ENCODE data around the gene TUSC7.

TUSC7 gene

DNA sequence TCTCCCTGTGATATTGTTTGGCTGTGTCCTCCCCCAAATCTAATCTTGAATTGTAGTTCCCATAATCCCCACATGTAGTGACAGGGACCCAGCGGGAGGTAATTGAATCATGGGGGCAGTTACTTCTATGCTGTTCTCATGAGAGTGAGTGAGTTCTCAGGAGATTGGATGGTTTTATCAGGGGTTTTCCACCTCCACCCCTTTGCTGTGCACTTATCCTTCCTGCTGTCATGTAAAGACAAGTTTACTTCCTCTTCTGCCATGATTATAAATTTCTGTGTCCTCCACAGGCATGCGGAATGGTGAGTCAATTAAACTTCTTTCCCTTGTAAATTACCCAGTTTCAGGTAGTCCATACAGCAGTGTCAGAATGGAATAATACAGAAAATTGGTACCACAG is 24.7 kb downstream of the TUSC7 start:
- no peak for TF ChIP-seq GATA3 (IDR thresholded peaks at IDR 0.05; ENCODE audit: low read depth, low read length)
- no peak for TF ChIP-seq GATA2 (IDR thresholded peaks at IDR 0.05; ENCODE audit: low read depth, low read length)

DNA sequence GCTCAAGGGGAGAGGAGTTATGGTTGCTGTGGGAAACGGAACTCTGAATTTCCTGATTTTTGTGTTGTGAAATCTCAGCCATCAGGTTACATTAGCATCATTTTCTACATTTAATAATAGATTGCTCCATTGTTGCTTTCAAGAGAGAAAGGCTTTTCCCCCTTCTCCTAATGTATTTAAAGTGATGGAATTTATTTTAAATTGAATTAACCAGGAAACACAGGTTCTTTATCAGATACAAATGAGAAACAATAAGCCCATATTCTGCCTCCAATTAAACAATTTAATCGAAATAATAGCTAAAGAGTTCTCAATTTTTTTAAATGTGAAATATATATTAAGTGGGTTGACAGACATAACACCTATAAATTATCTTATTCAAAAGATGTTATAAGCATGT is 30.1 kb downstream of the TUSC7 start:
- no peak; the same call in 1 of the 2 replicates for TF ChIP-seq GATA3 (IDR thresholded peaks at IDR 0.05; ENCODE audit: low read depth, low read length)
- no peak for TF ChIP-seq GATA2 (IDR thresholded peaks at IDR 0.05; ENCODE audit: low read depth, low read length)

DNA sequence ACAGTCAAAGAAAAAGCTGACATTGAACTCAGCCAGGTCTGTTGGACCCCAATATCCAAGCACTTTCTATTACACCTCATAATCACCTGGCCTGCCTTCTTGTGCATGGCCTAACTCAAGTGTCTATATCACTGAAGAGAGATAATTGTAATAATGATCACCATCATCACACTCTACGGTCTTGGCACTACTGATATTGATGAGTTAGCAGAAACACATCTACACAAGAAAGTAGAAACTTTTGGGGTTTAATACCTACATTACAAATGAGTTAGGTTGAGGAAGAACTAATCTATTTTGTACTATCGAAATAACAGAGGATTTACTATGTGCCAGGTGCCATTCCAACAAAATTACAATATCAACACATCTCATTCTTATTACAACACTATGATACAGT is 30.7 kb downstream of the TUSC7 start:
- no peak for TF ChIP-seq GATA3 (IDR thresholded peaks at IDR 0.05; ENCODE audit: low read depth, low read length)

DNA sequence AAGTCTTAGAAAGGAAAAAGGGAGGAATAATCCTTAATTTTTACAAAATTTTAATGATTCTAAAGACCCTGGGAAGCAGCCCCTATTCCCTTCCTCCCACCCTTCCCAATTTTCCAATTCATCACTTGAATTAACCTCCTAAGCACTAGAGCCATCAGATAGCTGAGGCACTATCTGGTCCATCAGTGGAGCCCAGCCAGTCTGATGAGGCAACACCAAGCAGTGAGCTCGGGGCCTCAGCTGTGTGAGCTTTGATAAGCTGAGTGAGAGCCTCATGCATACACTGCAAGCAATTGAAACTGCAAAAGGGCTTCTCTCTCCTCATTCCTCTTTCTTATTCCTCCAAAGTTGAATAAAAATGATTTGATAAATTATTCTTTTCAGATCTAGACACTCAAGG is 31.9 kb downstream of the TUSC7 start:
- TF ChIP-seq GATA3 (IDR thresholded peaks at IDR 0.05; ENCODE audit: low read depth, low read length) (peak; percentile 91), GATA2 (IDR thresholded peaks at IDR 0.05; ENCODE audit: low read depth, low read length) (peak; percentile 95)

DNA sequence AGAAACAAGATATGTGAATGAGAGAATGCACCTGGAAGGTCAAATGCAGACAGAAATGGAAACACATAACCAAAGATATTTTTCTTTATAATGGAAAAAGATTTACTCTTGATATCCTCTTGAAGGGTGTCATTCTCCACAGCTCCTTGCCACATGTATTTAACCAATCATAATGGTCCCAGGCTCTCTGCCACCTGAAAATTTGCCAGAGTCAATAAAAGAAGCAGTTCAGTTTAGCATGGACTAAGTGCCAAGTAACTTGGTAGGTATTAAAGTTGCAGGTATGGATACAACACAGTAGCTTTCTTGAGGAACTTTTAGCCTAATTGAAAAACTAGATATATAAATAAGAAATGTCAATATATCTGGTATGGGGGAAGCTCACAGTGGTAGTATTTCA is 33.5 kb downstream of the TUSC7 start:
- TF ChIP-seq GATA3 (IDR thresholded peaks at IDR 0.05; ENCODE audit: low read depth, low read length) (no peak), GATA2 (IDR thresholded peaks at IDR 0.05; ENCODE audit: low read depth, low read length) (no peak)

DNA sequence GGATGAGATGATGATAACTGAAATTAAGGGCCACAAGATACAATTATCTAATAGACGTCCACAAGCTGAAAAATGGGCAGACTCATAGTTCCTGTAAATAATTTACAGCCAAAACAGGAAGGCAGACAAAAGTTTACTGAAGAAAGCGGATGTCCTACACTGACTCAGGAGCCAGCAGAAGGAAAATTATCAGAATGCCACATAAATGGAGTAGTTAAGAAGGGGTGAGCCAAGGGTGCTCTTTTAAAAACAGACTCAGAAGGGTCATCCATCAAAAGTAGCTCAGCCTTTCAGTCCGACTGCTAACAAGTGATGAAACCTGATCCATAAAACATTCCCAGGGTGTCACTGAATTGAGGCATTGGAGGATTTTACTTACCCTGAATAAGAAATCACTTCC is 39.8 kb downstream of the TUSC7 start:
- no peak for TF ChIP-seq GATA2 (IDR thresholded peaks at IDR 0.05; ENCODE audit: low read depth, low read length)

DNA sequence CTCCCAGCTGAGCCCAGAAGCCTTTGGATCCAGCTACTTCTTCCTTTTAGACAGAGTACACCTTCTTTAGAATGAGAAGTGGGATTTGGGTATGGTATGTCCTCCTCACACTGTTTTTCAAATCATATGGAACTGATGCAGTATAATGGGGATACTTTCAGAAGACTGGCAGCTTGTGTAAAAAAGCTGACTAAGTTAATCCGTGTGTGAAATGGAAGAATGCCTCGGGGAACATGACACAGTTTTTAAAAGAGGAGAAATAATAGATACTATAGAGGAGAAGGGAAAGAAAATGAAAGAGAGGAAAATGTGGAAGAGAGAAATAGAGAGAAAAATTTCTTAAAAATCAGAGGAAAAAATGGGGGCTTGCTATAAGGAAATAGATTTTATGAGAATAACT is 47.7 kb downstream of the TUSC7 start:
- no peak for TF ChIP-seq GATA3 (IDR thresholded peaks at IDR 0.05; ENCODE audit: low read depth, low read length)
- no peak for TF ChIP-seq GATA2 (IDR thresholded peaks at IDR 0.05; ENCODE audit: low read depth, low read length)

DNA sequence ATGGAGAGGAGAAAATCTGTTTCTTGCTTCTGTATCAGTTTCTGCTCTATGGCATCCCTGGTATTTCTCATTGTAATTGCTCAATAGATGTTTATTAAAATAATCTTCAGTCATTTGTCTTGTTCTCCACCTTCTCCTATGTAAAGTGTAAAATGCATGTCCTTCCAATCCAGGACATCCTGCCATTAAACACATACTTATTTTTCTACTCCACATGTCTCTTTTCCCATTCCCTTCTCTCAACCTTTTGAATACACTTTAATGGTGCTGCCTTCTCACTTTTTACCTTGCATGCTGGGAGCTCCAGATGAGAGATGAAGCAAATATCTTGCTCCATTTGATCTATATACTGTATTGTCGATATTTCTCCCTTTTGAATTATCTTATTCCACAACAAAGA is 49.7 kb downstream of the TUSC7 start:
- TF ChIP-seq GATA2 (IDR thresholded peaks at IDR 0.05; ENCODE audit: low read depth, low read length) (no peak), GATA3 (IDR thresholded peaks at IDR 0.05; ENCODE audit: low read depth, low read length) (no peak)
